Retinal pigment epithelial cell (primary cell): ENCODE results near the gene PAX5.

ENCODE experiments used
- DNase-seq: peaks from one replicate; pipeline ENCODE4 v3.0.0-alpha.2; 2010; ENCODE audit warnings: low read depth
- H3K4me3 ChIP-seq: 2 replicates; pipeline ENCODE4 v1.5.1; 2011; ENCODE audit warnings: mild to moderate bottlenecking, low read length, control low read depth, moderate library complexity
- CTCF ChIP-seq: conservative IDR thresholded peaks from 2 replicates; pipeline ENCODE4 v1.5.1; 2011; ENCODE audit warnings: low read depth, low read length, control low read depth, inconsistent platforms

Gene PAX5

GRCh38 chr9:36840898-36841536, 193.1 kb downstream of the PAX5 start:
- H3K4me3 ChIP-seq, result no peak overlapping the region
- no peak for TF ChIP-seq CTCF
- no peak for DNase-seq

- TF ChIP-seq CTCF, result no peak
- no peak for DNase-seq
- H3K4me3 ChIP-seq, result no peak overlapping the region
Measured at GRCh38 chr9:36839131-36839885, 194.8 kb downstream of the PAX5 start.

GRCh38 chr9:36837431-36838405, 196.3 kb downstream of the PAX5 start:
- DNase-seq, result no peak
- TF ChIP-seq CTCF, result no peak
- H3K4me3 ChIP-seq, result no peak overlapping the region

- no peak for TF ChIP-seq CTCF
- H3K4me3 ChIP-seq, result no peak overlapping the region
- no peak for DNase-seq
Measured at GRCh38 chr9:36836486-36836885, 197.6 kb downstream of the PAX5 start.

GRCh38 chr9:36835271-36835996, 198.6 kb downstream of the PAX5 start:
- no peak overlapping the region for H3K4me3 ChIP-seq
- DNase-seq, result no peak
- no peak for TF ChIP-seq CTCF

- DNase-seq, result no peak
- no peak for TF ChIP-seq CTCF
- no peak overlapping the region for H3K4me3 ChIP-seq
Measured at GRCh38 chr9:36834736-36835135, 199.3 kb downstream of the PAX5 start.
